ENCODE data around the gene YPEL1.

YPEL1 gene

DNA sequence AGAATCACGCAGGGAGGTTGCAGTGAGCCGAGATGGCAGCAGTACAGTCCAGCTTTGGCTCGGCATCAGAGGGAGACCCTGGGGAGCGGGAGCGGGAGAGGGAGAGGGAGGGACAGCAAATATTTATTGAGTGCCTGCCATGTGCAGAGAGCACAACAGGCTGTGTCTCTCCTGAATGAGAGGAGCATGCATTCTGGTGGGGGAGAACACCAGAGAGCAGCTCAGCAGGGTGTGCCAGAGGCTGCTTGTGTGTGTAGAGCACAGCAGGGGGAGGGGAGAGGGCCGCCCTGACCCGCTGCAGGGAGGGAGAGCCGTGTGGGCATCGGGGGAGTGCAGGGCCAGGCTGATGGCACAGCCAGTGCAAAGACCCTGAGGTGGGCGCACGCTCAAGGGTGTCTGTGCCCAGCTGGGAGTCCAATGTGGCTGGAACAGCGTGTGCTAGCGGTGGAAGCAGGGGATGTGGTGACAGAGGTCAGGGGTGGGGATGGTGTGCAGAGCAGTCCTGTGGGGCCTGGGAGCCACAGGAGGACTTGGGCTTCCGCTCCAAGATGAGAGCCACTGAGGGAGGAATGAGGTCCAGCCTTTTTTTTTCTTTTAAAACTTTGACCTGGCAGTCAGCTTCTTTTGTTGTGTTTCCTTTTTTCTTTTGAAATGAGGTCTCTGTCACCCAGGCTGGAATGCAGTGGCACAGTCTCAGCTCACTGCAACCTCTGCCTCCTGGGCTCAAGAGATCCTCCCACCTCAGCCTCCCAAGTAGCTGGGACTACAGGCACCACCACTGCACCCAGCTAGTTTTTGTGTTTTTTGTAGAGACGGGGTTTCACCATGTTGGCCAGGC, 57.8 kb downstream of the YPEL1 start:
- no peak for TF ChIP-seq POLR2AphosphoS5 (IDR thresholded peaks at IDR 0.05; ENCODE audit: low read depth, low read length)
- no peak for TF ChIP-seq TAF1 (IDR thresholded peaks at IDR 0.05; ENCODE audit: low read depth, low read length)
- TF ChIP-seq POLR2A (IDR thresholded peaks at IDR 0.05; ENCODE audit: low read depth, low read length) = no peak
- no peak for TF ChIP-seq PAX5 (IDR thresholded peaks at IDR 0.05; ENCODE audit: insufficient read depth, low read length, severe bottlenecking)
- no peak for TF ChIP-seq SPI1 (IDR thresholded peaks at IDR 0.05; ENCODE audit: low read depth, low read length)
- no peak for TF ChIP-seq POU2F2 (IDR thresholded peaks at IDR 0.05; ENCODE audit: low read depth, low read length)
- DNase-seq (ENCODE audit: insufficient read length, low spot score) (no peak), FAIRE-seq (no peak)

- DNase-seq (ENCODE audit: insufficient read length, low spot score) = no peak
- FAIRE-seq = no peak
- TF ChIP-seq PAX5 (IDR thresholded peaks at IDR 0.05; ENCODE audit: insufficient read depth, low read length, severe bottlenecking) (no peak), POLR2AphosphoS5 (IDR thresholded peaks at IDR 0.05; ENCODE audit: low read depth, low read length) (no peak), SPI1 (IDR thresholded peaks at IDR 0.05; ENCODE audit: low read depth, low read length) (no peak), POU2F2 (IDR thresholded peaks at IDR 0.05; ENCODE audit: low read depth, low read length) (no peak), TAF1 (IDR thresholded peaks at IDR 0.05; ENCODE audit: low read depth, low read length) (no peak), POLR2A (IDR thresholded peaks at IDR 0.05; ENCODE audit: low read depth, low read length) (no peak)
These were observed 60.9 kb downstream of the YPEL1 start for GRCh38 chr22:21674638-21675245.

GRCh38 chr22:21673534-21674321, 61.9 kb downstream of the YPEL1 start:
- FAIRE-seq (no peak), DNase-seq (ENCODE audit: insufficient read length, low spot score) (no peak)
- TF ChIP-seq POLR2AphosphoS5 (IDR thresholded peaks at IDR 0.05; ENCODE audit: low read depth, low read length) = no peak
- TF ChIP-seq SPI1 (IDR thresholded peaks at IDR 0.05; ENCODE audit: low read depth, low read length) = no peak
- no peak for TF ChIP-seq POU2F2 (IDR thresholded peaks at IDR 0.05; ENCODE audit: low read depth, low read length)
- TF ChIP-seq POLR2A (IDR thresholded peaks at IDR 0.05; ENCODE audit: low read depth, low read length) = no peak
- no peak for TF ChIP-seq TAF1 (IDR thresholded peaks at IDR 0.05; ENCODE audit: low read depth, low read length)
- TF ChIP-seq PAX5 (IDR thresholded peaks at IDR 0.05; ENCODE audit: insufficient read depth, low read length, severe bottlenecking) = no peak

DNA sequence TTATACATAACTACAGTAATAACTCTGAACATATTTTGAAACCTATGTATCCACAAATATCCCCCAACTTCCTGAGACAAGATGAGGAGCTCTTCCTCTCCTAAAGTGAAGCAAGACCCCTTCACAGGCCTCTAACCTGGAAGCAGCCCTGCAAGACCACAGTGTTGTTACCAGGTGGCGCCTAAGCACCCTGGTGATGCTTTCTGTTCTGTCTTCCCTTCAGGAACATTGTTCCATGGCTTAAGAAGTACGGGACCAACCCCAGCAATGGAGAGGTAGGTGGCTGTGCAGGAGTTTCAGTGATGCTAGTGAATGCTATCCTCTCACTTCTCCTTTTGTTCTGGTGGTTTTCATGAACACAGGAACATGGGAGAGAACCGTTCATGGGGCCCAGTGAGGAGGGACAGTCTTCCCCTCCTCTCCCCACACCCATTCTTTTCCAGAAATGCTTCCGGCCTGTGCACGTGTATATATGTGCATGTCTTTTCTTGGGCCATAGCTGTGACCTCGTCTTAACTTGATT, 63.4 kb downstream of the YPEL1 start:
- DNase-seq (ENCODE audit: insufficient read length, low spot score) (no peak), FAIRE-seq (no peak)
- no peak for TF ChIP-seq TAF1 (IDR thresholded peaks at IDR 0.05; ENCODE audit: low read depth, low read length)
- peak; percentile 80 for TF ChIP-seq SPI1 (IDR thresholded peaks at IDR 0.05; ENCODE audit: low read depth, low read length)

DNA sequence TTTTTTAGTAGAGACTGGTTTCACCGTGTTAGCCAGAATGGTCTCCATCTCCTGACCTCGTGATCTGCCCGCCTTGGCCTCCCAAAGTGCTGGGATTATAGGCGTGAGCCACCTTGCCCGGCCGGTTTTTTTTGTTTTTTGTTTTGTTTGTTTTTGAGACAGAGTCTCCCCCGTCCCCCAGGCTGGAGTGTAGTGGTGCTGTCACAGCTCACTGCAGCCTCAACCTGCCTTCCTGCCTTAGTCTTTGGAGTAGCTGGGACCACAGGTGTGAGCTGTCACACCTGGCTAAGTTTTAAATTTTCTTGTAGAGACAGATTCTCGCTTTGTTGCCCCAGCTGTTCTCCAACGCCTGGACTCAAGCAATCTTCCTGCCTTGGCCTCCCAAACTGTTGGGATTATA, 66.6 kb downstream of the YPEL1 start:
- TF ChIP-seq POLR2AphosphoS5 (IDR thresholded peaks at IDR 0.05; ENCODE audit: low read depth, low read length) (no peak), POU2F2 (IDR thresholded peaks at IDR 0.05; ENCODE audit: low read depth, low read length) (no peak), POLR2A (IDR thresholded peaks at IDR 0.05; ENCODE audit: low read depth, low read length) (no peak), TAF1 (IDR thresholded peaks at IDR 0.05; ENCODE audit: low read depth, low read length) (no peak), PAX5 (IDR thresholded peaks at IDR 0.05; ENCODE audit: insufficient read depth, low read length, severe bottlenecking) (no peak), SPI1 (IDR thresholded peaks at IDR 0.05; ENCODE audit: low read depth, low read length) (no peak)
- no peak for DNase-seq (ENCODE audit: insufficient read length, low spot score)
- no peak for FAIRE-seq

DNA sequence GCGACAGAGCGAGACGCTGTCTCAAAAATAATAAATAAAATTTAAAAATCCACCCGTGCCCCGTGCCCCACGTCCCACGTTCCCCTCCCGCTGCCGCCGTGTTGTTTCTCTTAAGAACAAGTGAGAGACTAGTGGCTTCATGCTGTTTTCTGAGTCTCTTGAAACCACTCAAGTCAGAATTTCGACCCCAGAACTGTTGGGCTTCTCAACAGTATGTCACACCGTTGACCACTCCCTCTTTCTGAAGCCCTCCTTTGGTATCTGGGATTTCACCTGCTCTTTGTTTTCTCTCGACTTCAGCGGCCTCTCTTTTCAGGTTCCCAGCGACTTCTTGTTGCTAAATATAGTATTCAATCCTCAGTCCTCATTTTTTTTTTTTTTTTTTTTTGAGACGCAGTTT, 68.8 kb downstream of the YPEL1 start:
- no peak for FAIRE-seq
- DNase-seq (ENCODE audit: insufficient read length, low spot score) = no peak
- TF ChIP-seq POLR2AphosphoS5 (IDR thresholded peaks at IDR 0.05; ENCODE audit: low read depth, low read length) = no peak
- no peak for TF ChIP-seq SPI1 (IDR thresholded peaks at IDR 0.05; ENCODE audit: low read depth, low read length)
- TF ChIP-seq TAF1 (IDR thresholded peaks at IDR 0.05; ENCODE audit: low read depth, low read length) = no peak
- TF ChIP-seq POLR2A (IDR thresholded peaks at IDR 0.05; ENCODE audit: low read depth, low read length) = no peak
- TF ChIP-seq PAX5 (IDR thresholded peaks at IDR 0.05; ENCODE audit: insufficient read depth, low read length, severe bottlenecking) = no peak
- no peak for TF ChIP-seq POU2F2 (IDR thresholded peaks at IDR 0.05; ENCODE audit: low read depth, low read length)

DNA sequence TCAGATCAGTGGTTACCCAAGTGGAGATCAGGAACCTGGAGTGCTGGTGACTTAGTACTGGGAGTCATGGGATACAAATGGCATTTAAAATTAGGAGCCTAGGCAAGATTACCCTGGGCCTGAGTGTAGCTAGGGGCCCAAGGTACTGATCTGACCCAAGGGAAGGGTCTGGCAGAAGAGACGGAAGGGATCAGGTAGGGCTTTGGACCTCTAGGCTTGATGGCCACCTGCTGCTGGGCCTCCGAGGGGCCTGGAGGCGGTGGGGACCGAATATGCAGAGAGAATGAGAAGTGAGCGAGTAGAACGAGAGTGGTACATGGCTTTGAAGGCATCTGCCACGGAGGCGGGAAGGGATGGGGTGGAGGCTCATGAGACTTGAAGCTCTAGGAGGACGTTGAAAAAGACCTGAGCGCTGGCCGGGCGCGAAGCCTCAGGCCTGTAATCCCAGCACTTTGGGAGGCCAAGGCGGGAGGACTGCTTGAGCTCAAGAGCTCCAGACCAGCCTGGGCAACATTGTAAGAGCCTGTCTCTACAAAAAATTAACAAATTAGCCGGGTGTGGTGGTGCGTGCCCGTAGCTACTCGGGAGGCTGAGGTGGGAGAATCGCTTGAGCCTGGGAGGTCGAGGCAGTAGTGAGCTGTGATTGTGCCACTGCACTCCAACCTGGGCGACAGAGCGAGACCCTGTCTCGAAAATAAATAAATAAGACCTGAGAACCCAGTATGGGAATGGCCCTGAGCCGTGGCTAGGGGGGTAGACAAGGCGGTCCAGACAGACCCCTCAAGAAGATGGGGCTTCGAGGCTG, 70.3 kb downstream of the YPEL1 start:
- TF ChIP-seq POLR2A (IDR thresholded peaks at IDR 0.05; ENCODE audit: low read depth, low read length) (no peak), TAF1 (IDR thresholded peaks at IDR 0.05; ENCODE audit: low read depth, low read length) (no peak), SPI1 (IDR thresholded peaks at IDR 0.05; ENCODE audit: low read depth, low read length) (no peak), POLR2AphosphoS5 (IDR thresholded peaks at IDR 0.05; ENCODE audit: low read depth, low read length) (no peak), POU2F2 (IDR thresholded peaks at IDR 0.05; ENCODE audit: low read depth, low read length) (no peak; the same call in 1 of the 2 replicates), PAX5 (IDR thresholded peaks at IDR 0.05; ENCODE audit: insufficient read depth, low read length, severe bottlenecking) (no peak)
- no peak for DNase-seq (ENCODE audit: insufficient read length, low spot score)
- no peak for FAIRE-seq

DNA sequence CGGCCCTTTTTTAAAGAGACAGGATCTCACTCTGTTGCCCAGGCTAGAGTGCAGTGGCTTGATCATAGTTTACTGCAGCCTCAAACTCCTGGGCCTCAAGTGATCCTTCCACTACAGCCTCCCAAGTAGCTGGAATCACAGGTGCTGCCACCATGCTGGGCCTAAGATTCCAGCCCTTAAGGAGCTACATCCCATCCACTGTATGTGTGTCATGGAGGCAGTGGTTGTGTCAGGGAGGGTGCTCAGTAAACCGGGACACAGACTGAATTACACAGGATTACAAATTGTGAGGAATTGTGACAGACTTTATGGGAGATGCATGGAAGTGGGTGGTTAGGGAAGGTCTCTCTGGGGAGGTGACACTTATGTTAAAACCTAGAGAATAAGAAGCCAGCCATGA, 71.9 kb downstream of the YPEL1 start:
- FAIRE-seq = no peak
- TF ChIP-seq POLR2AphosphoS5 (IDR thresholded peaks at IDR 0.05; ENCODE audit: low read depth, low read length) (no peak), PAX5 (IDR thresholded peaks at IDR 0.05; ENCODE audit: insufficient read depth, low read length, severe bottlenecking) (no peak), POU2F2 (IDR thresholded peaks at IDR 0.05; ENCODE audit: low read depth, low read length) (no peak), TAF1 (IDR thresholded peaks at IDR 0.05; ENCODE audit: low read depth, low read length) (no peak), POLR2A (IDR thresholded peaks at IDR 0.05; ENCODE audit: low read depth, low read length) (no peak), SPI1 (IDR thresholded peaks at IDR 0.05; ENCODE audit: low read depth, low read length) (no peak)
- DNase-seq (ENCODE audit: insufficient read length, low spot score) = no peak

Measured in GM12891 (cell line).